ENCODE results near the gene OXGR1.
"Not testable (repeated sequence)": the region's sequence is repeated elsewhere in the genome, so short reads cannot be mapped to it uniquely, and the experiment has no call there.

Gene OXGR1

GRCh38 chr13:96979861-96980260 is 14.4 kb downstream of the OXGR1 start:
- DNase-seq = not testable (repeated sequence)

GRCh38 chr13:96968027-96968426 is 26.2 kb downstream of the OXGR1 start:
- in situ Hi-C loops (cut with MboI; ENCODE audit: low pct_unique_long_range_greater_than_20kb, low sequenced_read_pairs) = no loop called here
- DNase-seq = no peak

More at GRCh38 chr13:96979861-96980260, 14.4 kb downstream of the OXGR1 start:
- in situ Hi-C loops (cut with MboI; ENCODE audit: low pct_unique_long_range_greater_than_20kb, low sequenced_read_pairs) = not testable (repeated sequence)

- DNase-seq = peak; percentile 39
- in situ Hi-C loops (cut with MboI; ENCODE audit: low pct_unique_long_range_greater_than_20kb, low sequenced_read_pairs) = no loop called here
Observed at GRCh38 chr13:96967248-96967745, 27.0 kb downstream of the OXGR1 start.

DNA sequence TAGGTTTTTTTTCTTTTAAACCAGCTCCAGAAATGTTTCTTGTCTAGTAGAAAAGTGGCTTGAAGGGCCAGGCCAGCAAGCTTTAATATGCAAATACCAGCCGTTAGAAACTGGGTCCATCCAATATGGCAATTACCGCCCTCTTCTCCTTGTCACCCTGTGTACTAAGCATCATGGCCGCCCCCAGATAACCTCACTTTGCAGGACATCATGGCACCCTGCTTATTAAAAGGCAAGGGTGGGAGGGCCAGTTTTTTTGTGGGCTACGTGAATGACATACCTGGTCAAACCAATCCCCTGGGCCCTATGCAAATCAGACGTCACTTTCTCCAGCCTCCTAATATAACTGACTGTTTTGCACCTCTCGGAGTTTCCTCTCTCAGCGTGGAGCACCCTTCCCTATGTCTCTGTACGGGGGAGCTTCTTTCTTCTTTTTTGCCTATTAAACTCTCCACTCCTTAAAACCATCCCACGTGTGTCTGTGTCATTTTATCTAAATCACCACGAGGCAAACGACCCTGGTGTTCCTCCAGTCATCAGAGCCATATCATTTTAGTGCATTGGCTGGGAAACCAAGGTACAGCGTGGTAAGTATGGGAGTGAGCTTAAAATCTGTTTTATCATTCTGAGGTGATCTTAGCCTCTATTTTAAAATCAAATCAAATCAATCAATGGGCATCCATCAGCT is 27.7 kb downstream of the OXGR1 start:
- in situ Hi-C loops (cut with MboI; ENCODE audit: low pct_unique_long_range_greater_than_20kb, low sequenced_read_pairs) = no loop called here

DNA sequence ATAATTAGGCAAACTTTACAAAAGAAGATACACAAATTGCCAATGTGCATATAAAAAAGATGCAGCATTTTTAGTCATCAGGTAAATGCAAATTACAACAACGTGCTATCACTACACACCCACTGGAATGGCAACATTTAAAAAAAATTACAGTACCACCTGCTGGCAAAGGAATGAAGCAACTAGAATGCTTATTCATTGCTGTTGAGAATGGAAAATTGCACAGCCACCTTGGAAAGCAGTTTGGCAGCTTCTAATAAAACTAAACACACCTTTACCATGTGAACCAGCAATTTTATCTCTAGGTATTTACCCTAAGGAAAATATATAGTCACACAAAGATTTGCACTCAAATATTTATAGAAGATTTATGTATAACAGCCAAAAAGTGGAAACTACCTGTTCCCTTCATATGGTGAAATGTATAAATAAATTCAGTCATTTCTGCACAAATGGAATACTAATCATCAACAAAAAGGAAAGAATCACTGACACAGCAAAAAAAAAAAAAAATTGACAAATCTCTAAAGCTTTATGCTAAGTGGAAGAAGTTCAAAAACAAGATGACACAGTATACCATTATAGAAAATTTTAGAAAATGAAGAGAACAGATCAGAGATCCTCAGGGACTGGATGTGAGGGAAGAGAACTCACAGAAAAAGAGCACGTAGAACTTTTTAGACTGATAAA is 30.3 kb downstream of the OXGR1 start:
- in situ Hi-C loops (cut with MboI; ENCODE audit: low pct_unique_long_range_greater_than_20kb, low sequenced_read_pairs) = no loop called here
- DNase-seq = peak; percentile 8

More for the DNA sequence above, 27.7 kb downstream of the OXGR1 start:
- no peak for DNase-seq

DNA sequence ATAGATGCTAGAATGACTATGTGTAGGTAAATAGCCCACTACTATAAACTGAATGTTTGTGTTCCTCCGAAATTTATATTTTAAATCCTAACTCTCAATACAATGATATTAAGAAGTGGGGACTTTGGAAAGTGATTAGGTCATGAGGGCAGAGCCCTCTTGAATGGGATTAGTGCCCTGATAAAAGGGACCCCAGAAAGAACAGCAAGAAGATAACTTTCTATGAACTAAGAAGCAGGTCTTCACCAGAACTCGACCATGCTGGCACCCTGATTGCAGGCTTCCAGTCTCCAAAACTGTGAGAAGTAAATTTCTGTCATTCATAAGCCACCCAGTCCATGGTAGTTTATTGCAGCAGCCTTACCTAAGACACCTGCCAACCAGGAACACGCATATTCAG is 33.9 kb downstream of the OXGR1 start:
- DNase-seq = no peak
- in situ Hi-C loops (cut with MboI; ENCODE audit: low pct_unique_long_range_greater_than_20kb, low sequenced_read_pairs) = no loop called here

- in situ Hi-C loops (cut with MboI; ENCODE audit: low pct_unique_long_range_greater_than_20kb, low sequenced_read_pairs) = no loop called here
Observed at GRCh38 chr13:96958286-96958891, 35.9 kb downstream of the OXGR1 start.

DNA sequence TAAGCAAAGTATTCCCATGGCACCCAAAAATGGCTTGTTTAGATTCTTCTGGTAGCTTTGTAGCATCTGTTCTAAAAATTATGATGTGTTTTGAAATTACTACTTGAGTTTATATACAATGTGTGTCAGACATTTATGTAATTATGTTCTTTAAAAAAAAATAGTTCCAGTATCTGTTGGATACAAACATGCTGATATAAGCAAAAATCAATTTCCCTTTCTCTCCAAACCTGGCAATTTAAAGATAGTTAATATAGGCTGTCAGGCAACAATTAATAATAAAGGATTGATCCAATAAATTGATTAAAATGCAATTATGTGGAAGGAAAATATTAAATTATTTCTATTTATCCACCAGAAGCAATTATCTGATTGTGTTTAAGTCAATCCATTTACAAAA is 41.7 kb downstream of the OXGR1 start:
- in situ Hi-C loops (cut with MboI; ENCODE audit: low pct_unique_long_range_greater_than_20kb, low sequenced_read_pairs) = no loop called here
- no peak for DNase-seq

More at GRCh38 chr13:96958286-96958891, 35.9 kb downstream of the OXGR1 start:
- peak; percentile 33 for DNase-seq

- peak; percentile 42 for DNase-seq
Observed at GRCh38 chr13:96948127-96948526, 46.1 kb downstream of the OXGR1 start.

DNA sequence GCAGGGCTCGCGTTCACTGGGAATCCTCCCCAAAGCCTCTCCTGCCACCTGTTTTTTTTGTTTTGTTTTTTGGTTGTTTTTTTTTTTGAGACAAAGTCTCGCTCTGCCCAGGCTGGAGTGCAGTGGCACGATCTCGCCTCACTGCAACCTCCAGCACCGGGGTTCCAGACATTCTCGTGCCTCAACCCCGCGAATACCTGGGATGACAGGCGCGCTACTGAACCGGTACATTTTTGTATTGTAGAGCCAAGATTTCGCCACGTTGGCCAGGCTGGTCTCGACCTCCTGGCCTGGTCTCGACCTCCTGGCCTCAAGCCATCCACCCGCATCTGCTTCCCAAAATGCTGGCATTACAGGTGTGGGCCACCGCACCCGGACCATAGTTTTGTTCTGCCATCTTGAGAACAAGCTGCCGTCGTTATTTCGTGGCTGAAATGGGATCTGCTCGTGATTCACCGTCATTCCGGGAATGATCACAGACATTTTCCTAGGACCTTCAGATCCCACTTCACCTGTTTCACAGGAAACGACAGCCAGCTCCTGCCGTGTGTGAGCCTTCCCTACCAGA is 46.8 kb downstream of the OXGR1 start:
- in situ Hi-C loops (cut with MboI; ENCODE audit: low pct_unique_long_range_greater_than_20kb, low sequenced_read_pairs) = no loop called here
- DNase-seq = no peak

More at GRCh38 chr13:96948127-96948526, 46.1 kb downstream of the OXGR1 start:
- in situ Hi-C loops (cut with MboI; ENCODE audit: low pct_unique_long_range_greater_than_20kb, low sequenced_read_pairs) = no loop called here

DNA sequence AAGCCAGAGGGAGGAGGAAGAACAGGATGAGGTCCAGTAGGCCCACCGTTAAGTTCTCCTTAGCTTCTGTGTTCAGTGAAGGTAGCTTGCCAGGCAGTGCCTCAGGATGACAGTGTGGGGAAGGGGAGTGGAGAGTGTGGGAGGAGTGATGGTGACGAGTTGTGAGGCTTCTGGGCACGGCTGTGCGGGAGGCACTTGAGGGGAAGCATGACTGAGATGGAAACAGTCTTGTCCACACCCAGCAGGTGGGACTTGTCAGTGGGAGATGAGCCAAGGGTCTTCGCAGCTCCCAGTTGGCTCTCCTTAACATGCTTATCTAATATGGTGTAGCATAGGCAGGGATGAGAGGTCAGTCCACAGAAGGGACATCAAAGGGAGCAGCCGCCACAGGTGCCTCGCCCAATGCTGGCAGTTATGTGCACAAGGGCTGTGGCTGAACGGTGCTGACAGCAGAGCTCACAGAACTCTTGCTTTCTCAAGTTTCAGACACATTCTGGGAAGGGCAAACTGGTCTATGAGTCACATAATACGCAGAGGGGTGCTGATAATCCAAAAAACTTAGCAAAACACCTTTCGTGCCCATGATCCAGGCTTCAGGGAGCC is 47.5 kb downstream of the OXGR1 start:
- in situ Hi-C loops (cut with MboI; ENCODE audit: low pct_unique_long_range_greater_than_20kb, low sequenced_read_pairs) = no loop called here
- DNase-seq = no peak

GRCh38 chr13:96940961-96941360 is 53.3 kb downstream of the OXGR1 start:
- DNase-seq = no peak
- in situ Hi-C loops (cut with MboI; ENCODE audit: low pct_unique_long_range_greater_than_20kb, low sequenced_read_pairs) = no loop called here

DNA sequence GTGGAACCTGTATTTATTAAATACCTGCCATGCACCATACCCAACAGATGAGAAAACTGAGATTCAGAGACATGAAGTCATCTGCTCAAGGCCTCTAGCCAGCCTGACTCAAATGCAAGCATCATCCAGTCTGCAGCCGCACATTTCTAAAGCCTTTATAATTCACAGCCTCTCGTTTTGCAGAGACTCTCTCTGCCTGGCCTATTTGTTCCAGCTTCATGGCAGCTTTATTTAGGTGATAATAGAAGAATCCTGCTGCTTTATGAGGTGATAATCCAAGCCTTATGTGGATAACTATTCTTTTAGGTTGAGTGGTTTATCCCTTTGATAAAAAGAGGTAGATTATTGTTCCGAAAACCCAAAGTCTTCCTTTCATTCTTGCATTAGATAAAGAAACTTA is 58.4 kb downstream of the OXGR1 start:
- in situ Hi-C loops (cut with MboI; ENCODE audit: low pct_unique_long_range_greater_than_20kb, low sequenced_read_pairs) = no loop called here
- no peak for DNase-seq
